ENCODE results near the gene NMNAT2.

DNA sequence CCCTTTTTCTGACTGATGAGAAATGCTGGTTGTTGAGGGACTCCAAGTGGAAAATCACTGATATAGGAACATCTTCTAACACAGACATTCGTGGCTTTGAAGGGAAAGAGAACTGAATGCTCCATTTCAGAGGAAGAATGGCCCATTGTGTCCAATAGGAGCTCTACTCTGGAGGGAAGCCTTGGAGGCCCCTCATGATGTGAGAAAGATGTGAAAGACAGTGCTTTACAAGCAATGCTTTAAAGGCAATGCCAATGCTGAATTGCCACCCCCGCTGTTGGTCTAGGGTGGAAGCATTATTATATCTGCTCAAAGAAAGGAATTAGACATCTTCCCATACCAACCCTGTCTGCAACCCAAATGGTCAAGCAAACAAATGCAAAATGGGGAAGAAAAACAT, 13.7 kb downstream of the NMNAT2 start:
- TF ChIP-seq EP300 (IDR thresholded peaks at IDR 0.05; ENCODE audit: low read depth), result no peak
- TF ChIP-seq, protein P1, sequence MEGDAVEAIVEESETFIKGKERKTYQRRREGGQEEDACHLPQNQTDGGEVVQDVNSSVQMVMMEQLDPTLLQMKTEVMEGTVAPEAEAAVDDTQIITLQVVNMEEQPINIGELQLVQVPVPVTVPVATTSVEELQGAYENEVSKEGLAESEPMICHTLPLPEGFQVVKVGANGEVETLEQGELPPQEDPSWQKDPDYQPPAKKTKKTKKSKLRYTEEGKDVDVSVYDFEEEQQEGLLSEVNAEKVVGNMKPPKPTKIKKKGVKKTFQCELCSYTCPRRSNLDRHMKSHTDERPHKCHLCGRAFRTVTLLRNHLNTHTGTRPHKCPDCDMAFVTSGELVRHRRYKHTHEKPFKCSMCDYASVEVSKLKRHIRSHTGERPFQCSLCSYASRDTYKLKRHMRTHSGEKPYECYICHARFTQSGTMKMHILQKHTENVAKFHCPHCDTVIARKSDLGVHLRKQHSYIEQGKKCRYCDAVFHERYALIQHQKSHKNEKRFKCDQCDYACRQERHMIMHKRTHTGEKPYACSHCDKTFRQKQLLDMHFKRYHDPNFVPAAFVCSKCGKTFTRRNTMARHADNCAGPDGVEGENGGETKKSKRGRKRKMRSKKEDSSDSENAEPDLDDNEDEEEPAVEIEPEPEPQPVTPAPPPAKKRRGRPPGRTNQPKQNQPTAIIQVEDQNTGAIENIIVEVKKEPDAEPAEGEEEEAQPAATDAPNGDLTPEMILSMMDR (IDR thresholded peaks at IDR 0.05), result no peak
- TF ChIP-seq POLR2A (IDR thresholded peaks at IDR 0.05), result no peak
- no peak for TF ChIP-seq POLR2AphosphoS5 (IDR thresholded peaks at IDR 0.05)

All from transverse colon (tissue), 4 donors.